HepG2 (cell line): ENCODE data around the gene PPP1R9A. TPM values are rescaled to one million over a fixed set of nuclear protein-coding genes. Genes with fewer than 3 reads are reported as not detected.

Source experiments
- ATAC-seq: fragments of 200-7000 bp; cut with Tn5 transposase; 3 replicates; pipeline ENCODE4 v1.9.1; 2020; ENCODE audit warnings: mild to moderate bottlenecking, moderate library complexity
- BruUV-seq: library from RNA; stranded (reverse); fragments of 400-500 nt; replicated peaks from 2 replicates; lab custom pipeline; 2021; lab: Mats Ljungman, UMichigan
- CTCF ChIA-PET: fragments of 300-600 bp; formaldehyde crosslinking; extraction: SDS; loops from one replicate; lab custom pipeline; 2021; ENCODE audit warnings: low total read pairs, inconsistent platforms, low intra/inter-chr PET ratio; lab: Yijun Ruan, JAX
- POLR2A ChIA-PET: fragments of 350-600 bp; sonication (Branson Sonifier 250); formaldehyde crosslinking; loops from one replicate; lab custom pipeline; 2020; ENCODE audit warnings: antibody characterized with exemption, inconsistent platforms; lab: Yijun Ruan, JAX
- DNase-seq: peaks from one replicate; pipeline ENCODE4 v3.0.0-alpha.2; 2015; ENCODE audit warnings: low spot score
- FAIRE-seq: peaks from 3 replicates; lab custom pipeline; 2011; peaks lifted over from hg19 to GRCh38; lab: Jason Lieb, UNC
- H2AFZ ChIP-seq: one replicate; pipeline ENCODE4 v1.6.1; 2011; ENCODE audit warnings: low read length, inconsistent platforms
- H3K27ac ChIP-seq: fragments of 300-600 bp; 3 replicates; pipeline ENCODE4 v1.8.0; 2011; ENCODE audit warnings: mixed run types, mild to moderate bottlenecking, mixed read lengths, low read length, inconsistent platforms; ENCODE audit not compliant: insufficient read depth; ENCODE audit errors: extremely low read length
- H3K27me3 ChIP-seq, 2 experiments: fragments of 200-600 bp in 1 of 2; 2 replicates in 1 of 2; 3 replicates in 1 of 2; pipeline versions ENCODE4 v1.6.0 to v1.8.0; 2011; ENCODE audit warnings: low read length in 2 of 2, mild to moderate bottlenecking in 2 of 2, moderate library complexity in 2 of 2, inconsistent platforms in 1 of 2; ENCODE audit not compliant: insufficient read depth in 2 of 2, control insufficient read depth in 1 of 2
- H3K36me3 ChIP-seq, 2 experiments: fragments of 200-600 bp in 1 of 2; replicated peaks in 1 of 2; 2 replicates in 1 of 2; 3 replicates in 1 of 2; pipeline versions ENCODE4 v1.5.1 to v1.8.0; 2011; ENCODE audit warnings: low read length in 2 of 2, inconsistent platforms in 1 of 2; ENCODE audit not compliant: insufficient read depth in 2 of 2, control insufficient read depth in 1 of 2
- H3K4me1 ChIP-seq: 2 replicates; pipeline ENCODE4 v1.5.1; 2012; ENCODE audit warnings: low read length, inconsistent platforms; ENCODE audit not compliant: insufficient read depth
- H3K4me2 ChIP-seq: 2 replicates; pipeline ENCODE4 v1.6.0; 2011; ENCODE audit warnings: low read depth, low read length, inconsistent platforms
- H3K4me3 ChIP-seq, 3 experiments: fragments of 200-600 bp in 1 of 3; sonication (generic), shearing (Covaris generic) in 1 of 3; replicated peaks in 1 of 3; 2 replicates each; pipeline ENCODE4 v1.5.1; 2011 to 2016; ENCODE audit warnings: low read length in 3 of 3, inconsistent platforms in 2 of 3, low read depth in 2 of 3, mild to moderate bottlenecking in 2 of 3, control low read depth in 1 of 3, mixed read lengths in 1 of 3; ENCODE audit not compliant: insufficient read depth in 1 of 3
- H3K79me2 ChIP-seq: one replicate; pipeline ENCODE4 v1.6.1; 2011; ENCODE audit warnings: low read length, inconsistent platforms; ENCODE audit not compliant: insufficient read depth
- H3K9ac ChIP-seq: 2 replicates; pipeline ENCODE4 v1.6.0; 2011; ENCODE audit warnings: mild to moderate bottlenecking, low read depth, low read length, inconsistent platforms; ENCODE audit not compliant: insufficient read depth
- H3K9me3 ChIP-seq: 2 replicates; pipeline ENCODE4 v1.5.1; 2012; ENCODE audit warnings: mild to moderate bottlenecking, low read length
- H4K20me1 ChIP-seq: 2 replicates; pipeline ENCODE4 v1.6.0; 2011; ENCODE audit warnings: inconsistent platforms, mild to moderate bottlenecking, low read length, moderate library complexity; ENCODE audit not compliant: insufficient read depth
- ARNTL ChIP-seq: sonication (generic); formaldehyde crosslinking; IDR thresholded peaks from 2 replicates; pipeline ENCODE4 v1.4.0; 2020; ENCODE audit warnings: mild to moderate bottlenecking, missing genetic modification reagents
- BORCS8-MEF2B ChIP-seq: sonication (generic); formaldehyde crosslinking; IDR thresholded peaks from 2 replicates; pipeline ENCODE4 v1.8.0; 2022; ENCODE audit warnings: mild to moderate bottlenecking, missing genetic modification reagents
- FOXK1 ChIP-seq: sonication (generic); formaldehyde crosslinking; IDR thresholded peaks from 2 replicates; pipeline ENCODE4 v1.4.0; 2020; ENCODE audit warnings: low read depth, missing genetic modification reagents, borderline replicate concordance
- KLF9 ChIP-seq: IDR thresholded peaks from 2 replicates; pipeline ENCODE4 v1.6.1; 2016; ENCODE audit warnings: low read depth
- NFIB ChIP-seq: sonication (generic); formaldehyde crosslinking; IDR thresholded peaks from 2 replicates; pipeline ENCODE4 v1.9.0; 2021; ENCODE audit warnings: missing genetic modification reagents, mild to moderate bottlenecking, borderline replicate concordance
- ONECUT2 ChIP-seq: sonication (generic); formaldehyde crosslinking; IDR thresholded peaks from 2 replicates; pipeline ENCODE4 v1.4.0; 2020; ENCODE audit warnings: missing genetic modification reagents
- TCF7 ChIP-seq: sonication (generic); IDR thresholded peaks from 2 replicates; pipeline ENCODE4 v1.6.1; 2016; ENCODE audit warnings: antibody characterized with exemption, low read depth
- ZNF567 ChIP-seq: sonication (generic); formaldehyde crosslinking; IDR thresholded peaks from 2 replicates; pipeline ENCODE4 v1.8.1; 2023; ENCODE audit warnings: mild to moderate bottlenecking, missing genetic modification reagents, borderline replicate concordance
- ZNF589 ChIP-seq: sonication (generic); formaldehyde crosslinking; conservative IDR thresholded peaks from 2 replicates; pipeline ENCODE4 v1.8.0; 2022; ENCODE audit warnings: mild to moderate bottlenecking, moderate library complexity, missing genetic modification reagents
- WGBS: methylation state at CpG from one replicate; pipeline ENCODE4 v1.1.6; 2017; ENCODE audit warnings: low lambda C conversion rate; 5-methylcytosine and 5-hydroxymethylcytosine counted together
- in situ Hi-C: cut with HindIII; loops from 2 replicates; pipeline ENCODE4 v1.10.0; 2017; ENCODE audit warnings: low pct_unique_long_range_greater_than_20kb; ENCODE audit not compliant: extremely low pct_ligation_motif_present
- intact Hi-C: fragments of 100-400 bp; cut with micrococcal nuclease; formaldehyde crosslinking; loops from one replicate; pipeline ENCODE4 v1.10.0; 2022; ENCODE audit not compliant: unreplicated experiment
- polyA plus RNA-seq, 8 experiments: library from polyadenylated mRNA; depleted of rRNA in 3 of 8; stranded (reverse) in 7 of 8; unstranded in 1 of 8; fragments of >200 nt; fragmentation: Illumina TruSeq in 4 of 8; extraction: Trizol in 4 of 8; gene quantifications; 2 replicates each; pipeline versions ENCODE4 v1.2.1 to v1.2.3, GENCODE V29; 2011 to 2016; ENCODE audit warnings: low read depth in 4 of 8, missing spikeins in 1 of 8, mixed read lengths in 1 of 8; ENCODE audit not compliant: insufficient read depth in 1 of 8
- total RNA-seq, 5 experiments: library from RNA; depleted of rRNA; stranded (reverse); fragments of >200 nt; fragmentation: Illumina TruSeq; extraction: Trizol; gene quantifications; 2 replicates each; pipeline ENCODE4 v1.2.3, GENCODE V29; 2016; ENCODE audit warnings: low read depth in 1 of 5
- TF ChIP-seq, protein P1 (sequence below): sonication (generic); formaldehyde crosslinking; IDR thresholded peaks from 2 replicates; pipeline ENCODE4 v1.4.0; 2020; ENCODE audit warnings: mild to moderate bottlenecking, missing genetic modification reagents, borderline replicate concordance
- TF ChIP-seq, protein P2 (sequence below): sonication (generic); formaldehyde crosslinking; IDR thresholded peaks from 2 replicates; pipeline ENCODE4 v1.4.0; 2020; ENCODE audit warnings: missing genetic modification reagents
- TF ChIP-seq, protein P3 (sequence below): sonication (generic); formaldehyde crosslinking; IDR thresholded peaks from 2 replicates; pipeline ENCODE4 v1.5.0; 2020; ENCODE audit warnings: mild to moderate bottlenecking, missing genetic modification reagents, moderate library complexity
- TF ChIP-seq, protein P4 (sequence below): IDR thresholded peaks from 2 replicates; pipeline ENCODE4 v1.6.1; 2018; ENCODE audit warnings: missing genetic modification reagents, mild to moderate bottlenecking, missing compliant biosample characterization

PPP1R9A gene
- total and polyA plus RNA-seq, 2 of the 13 experiments (the other 11 are each of a cell fraction or from before 2014, with no cell fraction given) = 11.4 to 31.9 TPM

DNA sequence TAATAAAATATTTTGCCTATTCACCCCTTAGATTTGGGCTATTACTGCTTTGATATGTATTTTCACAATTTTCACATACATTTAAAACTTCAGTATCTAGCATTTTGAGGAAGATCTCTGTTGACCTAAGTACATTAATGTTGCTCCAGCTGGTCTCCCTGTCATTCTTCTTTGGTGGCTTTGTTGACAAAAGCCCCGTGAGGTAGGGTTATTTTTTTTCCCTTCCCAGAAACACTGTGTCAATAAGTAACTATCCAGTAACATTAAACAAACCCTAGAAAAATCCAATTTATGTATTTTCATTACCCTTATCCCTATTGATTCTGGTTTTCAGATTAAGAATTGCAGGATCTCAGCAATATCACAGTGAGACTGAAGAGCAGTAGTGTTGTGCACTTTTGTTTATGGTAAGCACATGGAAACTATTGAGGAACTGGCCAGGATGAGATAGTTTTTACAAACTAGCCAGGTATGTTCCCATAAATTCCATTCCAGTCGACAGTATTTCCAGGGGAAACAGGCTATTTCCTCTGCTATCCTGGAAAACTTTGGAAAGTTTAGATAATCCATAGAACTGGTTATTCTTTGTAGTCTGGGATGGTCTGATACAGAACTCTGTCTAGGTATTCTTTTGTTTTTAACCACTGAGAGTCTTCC, 218.8 kb downstream of the PPP1R9A start (continued):
- TF ChIP-seq ARNTL (no peak), FOXK1 (peak; percentile 83), TCF7 (peak; percentile 40; the same call in 1 of the 2 replicates)
- TF ChIP-seq, protein P1, sequence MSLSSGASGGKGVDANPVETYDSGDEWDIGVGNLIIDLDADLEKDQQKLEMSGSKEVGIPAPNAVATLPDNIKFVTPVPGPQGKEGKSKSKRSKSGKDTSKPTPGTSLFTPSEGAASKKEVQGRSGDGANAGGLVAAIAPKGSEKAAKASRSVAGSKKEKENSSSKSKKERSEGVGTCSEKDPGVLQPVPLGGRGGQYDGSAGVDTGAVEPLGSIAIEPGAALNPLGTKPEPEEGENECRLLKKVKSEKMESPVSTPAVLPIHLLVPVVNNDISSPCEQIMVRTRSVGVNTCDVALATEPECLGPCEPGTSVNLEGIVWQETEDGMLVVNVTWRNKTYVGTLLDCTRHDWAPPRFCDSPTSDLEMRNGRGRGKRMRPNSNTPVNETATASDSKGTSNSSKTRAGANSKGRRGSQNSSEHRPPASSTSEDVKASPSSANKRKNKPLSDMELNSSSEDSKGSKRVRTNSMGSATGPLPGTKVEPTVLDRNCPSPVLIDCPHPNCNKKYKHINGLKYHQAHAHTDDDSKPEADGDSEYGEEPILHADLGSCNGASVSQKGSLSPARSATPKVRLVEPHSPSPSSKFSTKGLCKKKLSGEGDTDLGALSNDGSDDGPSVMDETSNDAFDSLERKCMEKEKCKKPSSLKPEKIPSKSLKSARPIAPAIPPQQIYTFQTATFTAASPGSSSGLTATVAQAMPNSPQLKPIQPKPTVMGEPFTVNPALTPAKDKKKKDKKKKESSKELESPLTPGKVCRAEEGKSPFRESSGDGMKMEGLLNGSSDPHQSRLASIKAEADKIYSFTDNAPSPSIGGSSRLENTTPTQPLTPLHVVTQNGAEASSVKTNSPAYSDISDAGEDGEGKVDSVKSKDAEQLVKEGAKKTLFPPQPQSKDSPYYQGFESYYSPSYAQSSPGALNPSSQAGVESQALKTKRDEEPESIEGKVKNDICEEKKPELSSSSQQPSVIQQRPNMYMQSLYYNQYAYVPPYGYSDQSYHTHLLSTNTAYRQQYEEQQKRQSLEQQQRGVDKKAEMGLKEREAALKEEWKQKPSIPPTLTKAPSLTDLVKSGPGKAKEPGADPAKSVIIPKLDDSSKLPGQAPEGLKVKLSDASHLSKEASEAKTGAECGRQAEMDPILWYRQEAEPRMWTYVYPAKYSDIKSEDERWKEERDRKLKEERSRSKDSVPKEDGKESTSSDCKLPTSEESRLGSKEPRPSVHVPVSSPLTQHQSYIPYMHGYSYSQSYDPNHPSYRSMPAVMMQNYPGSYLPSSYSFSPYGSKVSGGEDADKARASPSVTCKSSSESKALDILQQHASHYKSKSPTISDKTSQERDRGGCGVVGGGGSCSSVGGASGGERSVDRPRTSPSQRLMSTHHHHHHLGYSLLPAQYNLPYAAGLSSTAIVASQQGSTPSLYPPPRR (CRISPR knock-in tag) = peak; percentile 50; the same call in 1 of the 2 replicates

DNA sequence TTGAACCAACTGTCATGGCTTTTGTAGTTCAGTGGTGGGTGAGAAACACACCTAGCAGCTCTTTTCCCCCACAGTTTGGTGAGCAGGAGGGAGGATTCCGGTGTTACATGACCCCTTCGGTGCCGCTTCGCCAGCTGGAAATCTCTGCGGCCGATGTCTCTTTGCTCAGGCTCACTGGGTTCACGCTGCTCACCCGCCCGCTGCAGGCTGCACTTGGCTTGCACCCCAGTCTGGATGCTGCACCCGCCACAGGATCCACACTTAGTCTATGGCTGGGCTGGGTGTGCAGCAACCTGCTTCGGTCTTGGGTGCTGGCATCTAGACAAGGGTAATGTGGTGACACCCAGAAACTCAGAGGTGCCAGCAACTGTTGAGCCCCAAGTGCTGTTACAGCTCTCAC, 225.1 kb downstream of the PPP1R9A start:
- no peak for DNase-seq
- CTCF ChIA-PET = no interaction called here
- FAIRE-seq = no peak
- H2AFZ ChIP-seq = no peak overlapping the region
- no peak for ATAC-seq
- no peak overlapping the region for H3K9ac ChIP-seq
- POLR2A ChIA-PET = no interaction called here
- peaks cover 8% of the 10 kb centered on the region for H3K4me1 ChIP-seq
- H3K36me3 ChIP-seq = peaks cover 0 to 4% of the 10 kb centered on the region in 2 experiments; a peak in 3 of 5 replicates
- intact Hi-C loops (no loop called here), in situ Hi-C loops (no loop called here)
- H3K27ac ChIP-seq = no peak overlapping the region
- WGBS = 96% methylated on average over 10 of the region's 11 CpGs
- no peak overlapping the region for H3K4me3 ChIP-seq
- H3K9me3 ChIP-seq = no peaks in the 10 kb centered on the region
- H3K79me2 ChIP-seq = no peaks in the 10 kb centered on the region
- no peaks in the 10 kb centered on the region for H4K20me1 ChIP-seq
- no peaks in the 10 kb centered on the region for H3K27me3 ChIP-seq
- BruUV-seq = no TSS peak
- H3K4me2 ChIP-seq = no peak overlapping the region
- TF ChIP-seq ZNF567 (CRISPR knock-in tag) = no peak
- TF ChIP-seq BORCS8-MEF2B (CRISPR knock-in tag) = no peak
- no peak for TF ChIP-seq ONECUT2 (CRISPR knock-in tag)
- no peak for TF ChIP-seq NFIB (CRISPR knock-in tag)
- TF ChIP-seq, protein P2, sequence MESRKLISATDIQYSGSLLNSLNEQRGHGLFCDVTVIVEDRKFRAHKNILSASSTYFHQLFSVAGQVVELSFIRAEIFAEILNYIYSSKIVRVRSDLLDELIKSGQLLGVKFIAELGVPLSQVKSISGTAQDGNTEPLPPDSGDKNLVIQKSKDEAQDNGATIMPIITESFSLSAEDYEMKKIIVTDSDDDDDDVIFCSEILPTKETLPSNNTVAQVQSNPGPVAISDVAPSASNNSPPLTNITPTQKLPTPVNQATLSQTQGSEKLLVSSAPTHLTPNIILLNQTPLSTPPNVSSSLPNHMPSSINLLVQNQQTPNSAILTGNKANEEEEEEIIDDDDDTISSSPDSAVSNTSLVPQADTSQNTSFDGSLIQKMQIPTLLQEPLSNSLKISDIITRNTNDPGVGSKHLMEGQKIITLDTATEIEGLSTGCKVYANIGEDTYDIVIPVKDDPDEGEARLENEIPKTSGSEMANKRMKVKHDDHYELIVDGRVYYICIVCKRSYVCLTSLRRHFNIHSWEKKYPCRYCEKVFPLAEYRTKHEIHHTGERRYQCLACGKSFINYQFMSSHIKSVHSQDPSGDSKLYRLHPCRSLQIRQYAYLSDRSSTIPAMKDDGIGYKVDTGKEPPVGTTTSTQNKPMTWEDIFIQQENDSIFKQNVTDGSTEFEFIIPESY (CRISPR knock-in tag) = no peak
- TF ChIP-seq, protein P3, sequence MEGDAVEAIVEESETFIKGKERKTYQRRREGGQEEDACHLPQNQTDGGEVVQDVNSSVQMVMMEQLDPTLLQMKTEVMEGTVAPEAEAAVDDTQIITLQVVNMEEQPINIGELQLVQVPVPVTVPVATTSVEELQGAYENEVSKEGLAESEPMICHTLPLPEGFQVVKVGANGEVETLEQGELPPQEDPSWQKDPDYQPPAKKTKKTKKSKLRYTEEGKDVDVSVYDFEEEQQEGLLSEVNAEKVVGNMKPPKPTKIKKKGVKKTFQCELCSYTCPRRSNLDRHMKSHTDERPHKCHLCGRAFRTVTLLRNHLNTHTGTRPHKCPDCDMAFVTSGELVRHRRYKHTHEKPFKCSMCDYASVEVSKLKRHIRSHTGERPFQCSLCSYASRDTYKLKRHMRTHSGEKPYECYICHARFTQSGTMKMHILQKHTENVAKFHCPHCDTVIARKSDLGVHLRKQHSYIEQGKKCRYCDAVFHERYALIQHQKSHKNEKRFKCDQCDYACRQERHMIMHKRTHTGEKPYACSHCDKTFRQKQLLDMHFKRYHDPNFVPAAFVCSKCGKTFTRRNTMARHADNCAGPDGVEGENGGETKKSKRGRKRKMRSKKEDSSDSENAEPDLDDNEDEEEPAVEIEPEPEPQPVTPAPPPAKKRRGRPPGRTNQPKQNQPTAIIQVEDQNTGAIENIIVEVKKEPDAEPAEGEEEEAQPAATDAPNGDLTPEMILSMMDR (CRISPR knock-in tag) = no peak
- no peak for TF ChIP-seq ZNF589
- TF ChIP-seq KLF9 (CRISPR knock-in tag) = no peak
- TF ChIP-seq, protein P4, sequence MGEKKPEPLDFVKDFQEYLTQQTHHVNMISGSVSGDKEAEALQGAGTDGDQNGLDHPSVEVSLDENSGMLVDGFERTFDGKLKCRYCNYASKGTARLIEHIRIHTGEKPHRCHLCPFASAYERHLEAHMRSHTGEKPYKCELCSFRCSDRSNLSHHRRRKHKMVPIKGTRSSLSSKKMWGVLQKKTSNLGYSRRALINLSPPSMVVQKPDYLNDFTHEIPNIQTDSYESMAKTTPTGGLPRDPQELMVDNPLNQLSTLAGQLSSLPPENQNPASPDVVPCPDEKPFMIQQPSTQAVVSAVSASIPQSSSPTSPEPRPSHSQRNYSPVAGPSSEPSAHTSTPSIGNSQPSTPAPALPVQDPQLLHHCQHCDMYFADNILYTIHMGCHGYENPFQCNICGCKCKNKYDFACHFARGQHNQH (CRISPR knock-in tag) = no peak
